Activated CD8-positive, alpha-beta T cell treated with anti-CD3 and anti-CD28 coated beads for 36 hours (primary cell): ENCODE data around the gene HK1. TPM values are rescaled to one million over a fixed set of nuclear protein-coding genes. Genes with fewer than 3 reads are reported as not detected.
"Not testable (repeated sequence)": the region's sequence is repeated elsewhere in the genome, so short reads cannot be mapped to it uniquely, and the experiment has no call there.

Source experiments
- ATAC-seq: fragments of 200-7000 bp; cut with Tn5 transposase; one replicate; pipeline ENCODE4 v1.10.0; 2021; ENCODE audit warnings: mild to moderate bottlenecking, moderate library complexity
- CTCF ChIA-PET: fragments of 350-600 bp; sonication (Branson Sonifier 250); formaldehyde crosslinking; loops from one replicate; lab custom pipeline; 2021; ENCODE audit warnings: antibody characterized with exemption; lab: Charles Lee
- POLR2A ChIA-PET: fragments of 350-600 bp; sonication (Branson Sonifier 250); formaldehyde crosslinking; loops from one replicate; lab custom pipeline; 2021; ENCODE audit warnings: antibody characterized with exemption; lab: Charles Lee
- DNase-seq: peaks from one replicate; pipeline ENCODE4 v3.0.0-alpha.2; 2020
- H3K27ac Mint-ChIP-seq: one replicate; pipeline ENCODE4 v1.8.0; 2021; ENCODE audit warnings: mild to moderate bottlenecking, mixed read lengths
- H3K27me3 Mint-ChIP-seq: one replicate; pipeline ENCODE4 v1.8.0; 2021; ENCODE audit warnings: mixed read lengths
- H3K36me3 Mint-ChIP-seq: one replicate; pipeline ENCODE4 v1.8.0; 2021; ENCODE audit warnings: low read depth, mixed read lengths
- H3K4me1 Mint-ChIP-seq: one replicate; pipeline ENCODE4 v1.8.0; 2021; ENCODE audit warnings: low read depth, mixed read lengths
- H3K4me3 Mint-ChIP-seq: one replicate; pipeline ENCODE4 v1.8.0; 2021; ENCODE audit warnings: mild to moderate bottlenecking, moderate library complexity, mixed read lengths
- H3K9me3 Mint-ChIP-seq: one replicate; pipeline ENCODE4 v1.8.0; 2021; ENCODE audit warnings: mixed read lengths
- intact Hi-C: fragments of 100-400 bp; cut with micrococcal nuclease; formaldehyde crosslinking; loops from one replicate; pipeline ENCODE4 v1.10.0; 2022
- total RNA-seq, 2 experiments: library from RNA; stranded (reverse); gene quantifications; one replicate each; pipeline ENCODE4 v1.2.3, GENCODE V29; 2021
- TF ChIP-seq, protein P1 (sequence below): fragments of 200-600 bp; IDR thresholded peaks from one replicate; pipeline ENCODE4 v1.8.0; 2022; ENCODE audit warnings: antibody characterized with exemption, mild to moderate bottlenecking

The HK1 gene
- total RNA-seq, 2 experiments from 2014 or later: 314 to 325 TPM

DNA sequence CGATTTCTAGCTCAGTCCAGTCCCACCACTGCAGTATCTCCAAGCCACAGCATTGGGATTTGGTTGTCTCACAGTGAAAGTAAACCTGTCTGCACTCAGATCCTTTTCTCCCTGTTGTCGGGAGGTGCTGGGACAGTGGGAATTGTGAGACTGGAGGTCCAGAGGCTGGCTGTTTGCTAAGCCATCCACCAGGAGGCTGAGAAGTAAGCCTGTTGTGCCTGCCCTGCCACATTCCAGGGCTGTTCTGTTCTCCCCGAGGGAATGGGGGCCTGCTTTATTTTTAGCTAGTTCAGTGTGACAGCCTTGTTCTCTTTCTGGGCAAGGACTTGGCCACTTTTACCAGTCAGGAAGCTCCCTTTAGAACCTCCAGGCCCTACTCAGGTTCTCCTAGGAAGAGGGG, 54.9 kb downstream of the HK1 start:
- no peak for ATAC-seq
- Mint-ChIP-seq H3K27me3 (no peaks in the 10 kb centered on the region), H3K36me3 (peaks cover 48% of the 10 kb centered on the region), H3K4me1 (peaks cover 58% of the 10 kb centered on the region), H3K27ac (no peak overlapping the region), H3K9me3 (no peaks in the 10 kb centered on the region), H3K4me3 (no peak overlapping the region)
- DNase-seq: no peak
- intact Hi-C loops: no loop called here
- ChIA-PET POLR2A (interaction anchor here (0.8 to 1.5 kb wide), 4 partner anchors 9 to 16 kb away, joined by 4 to 5 read pairs (median 4); no protein-coding TSS in a partner anchor), CTCF (no interaction called here)
- TF ChIP-seq, protein P1, sequence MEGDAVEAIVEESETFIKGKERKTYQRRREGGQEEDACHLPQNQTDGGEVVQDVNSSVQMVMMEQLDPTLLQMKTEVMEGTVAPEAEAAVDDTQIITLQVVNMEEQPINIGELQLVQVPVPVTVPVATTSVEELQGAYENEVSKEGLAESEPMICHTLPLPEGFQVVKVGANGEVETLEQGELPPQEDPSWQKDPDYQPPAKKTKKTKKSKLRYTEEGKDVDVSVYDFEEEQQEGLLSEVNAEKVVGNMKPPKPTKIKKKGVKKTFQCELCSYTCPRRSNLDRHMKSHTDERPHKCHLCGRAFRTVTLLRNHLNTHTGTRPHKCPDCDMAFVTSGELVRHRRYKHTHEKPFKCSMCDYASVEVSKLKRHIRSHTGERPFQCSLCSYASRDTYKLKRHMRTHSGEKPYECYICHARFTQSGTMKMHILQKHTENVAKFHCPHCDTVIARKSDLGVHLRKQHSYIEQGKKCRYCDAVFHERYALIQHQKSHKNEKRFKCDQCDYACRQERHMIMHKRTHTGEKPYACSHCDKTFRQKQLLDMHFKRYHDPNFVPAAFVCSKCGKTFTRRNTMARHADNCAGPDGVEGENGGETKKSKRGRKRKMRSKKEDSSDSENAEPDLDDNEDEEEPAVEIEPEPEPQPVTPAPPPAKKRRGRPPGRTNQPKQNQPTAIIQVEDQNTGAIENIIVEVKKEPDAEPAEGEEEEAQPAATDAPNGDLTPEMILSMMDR: no peak

DNA sequence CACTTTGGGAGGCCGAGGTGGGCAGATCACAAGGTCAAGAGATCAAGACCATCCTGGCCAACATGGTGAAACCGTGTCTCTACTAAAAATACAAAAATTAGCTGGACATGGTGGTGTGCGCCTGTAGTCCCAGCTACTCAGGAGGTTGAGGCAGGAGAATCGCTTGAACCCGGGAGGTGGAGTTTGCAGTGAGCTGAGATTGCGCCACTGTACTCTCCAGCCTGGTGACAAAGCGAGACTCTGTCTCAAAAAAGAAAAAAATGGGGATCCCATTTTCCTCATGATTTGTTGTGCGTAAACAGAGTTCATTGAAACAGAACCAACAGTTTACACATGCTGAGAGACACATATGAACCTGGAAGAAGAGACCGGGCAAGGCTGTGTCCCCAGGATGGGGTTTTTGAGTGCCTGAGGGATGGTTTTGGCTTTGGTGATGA, 55.6 kb downstream of the HK1 start:
- H3K9me3 Mint-ChIP-seq, CTCF ChIA-PET, ATAC-seq, H3K4me3 Mint-ChIP-seq, intact Hi-C loops, DNase-seq, H3K27me3 Mint-ChIP-seq: not testable (repeated sequence)
- Mint-ChIP-seq H3K4me1 (peaks cover 57% of the 10 kb centered on the region), H3K36me3 (peaks cover 48% of the 10 kb centered on the region), H3K27ac (peak overlapping the region; percentile 84)
- POLR2A ChIA-PET: interaction anchor here (0.8 to 1.5 kb wide), 4 partner anchors 9 to 16 kb away, joined by 4 to 5 read pairs (median 4); no protein-coding TSS in a partner anchor

DNA sequence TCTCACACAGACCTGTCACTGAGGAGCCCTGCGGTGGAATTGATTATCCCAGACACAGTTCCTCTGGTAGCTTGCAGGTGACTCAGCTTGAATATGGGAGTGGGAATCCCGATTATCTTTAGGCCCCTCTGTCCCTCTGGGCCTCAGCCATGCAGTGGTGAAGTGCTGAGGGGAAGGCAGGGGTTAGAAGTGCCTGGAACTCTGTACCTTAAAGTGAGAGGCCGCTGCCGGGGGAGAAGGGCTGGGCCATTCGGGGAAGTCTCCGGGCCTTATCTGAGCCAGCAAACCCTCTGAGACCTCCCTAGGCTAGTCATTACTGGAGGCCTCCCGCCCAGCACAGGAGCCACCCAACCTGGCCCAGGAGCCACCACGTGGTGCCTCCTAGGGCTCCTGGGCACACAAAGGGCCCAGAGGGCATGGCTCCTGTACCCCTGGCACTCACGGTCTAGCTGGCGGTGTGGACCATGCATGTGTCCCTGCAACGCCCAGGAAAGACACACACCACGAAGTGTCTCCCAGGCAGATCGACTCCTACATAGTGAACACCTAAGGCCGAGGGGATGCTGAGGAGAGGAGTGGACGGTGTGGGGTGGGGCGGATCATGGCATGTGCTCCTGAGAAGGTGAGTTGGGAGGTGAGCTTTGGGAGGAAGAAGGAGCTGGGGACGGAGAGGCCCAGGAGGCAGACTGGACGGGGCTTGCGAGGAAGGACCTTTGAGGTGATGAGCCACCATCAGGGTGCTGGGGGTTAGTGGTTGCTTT, 56.2 kb downstream of the HK1 start:
- Mint-ChIP-seq H3K36me3 (peaks cover 44% of the 10 kb centered on the region), H3K4me1 (peaks cover 58% of the 10 kb centered on the region), H3K27me3 (no peaks in the 10 kb centered on the region), H3K9me3 (no peaks in the 10 kb centered on the region), H3K27ac (peak overlapping the region; percentile 84), H3K4me3 (peak overlapping the region; percentile 64)
- ATAC-seq (peak; percentile 28), DNase-seq (no peak)
- intact Hi-C loops: no loop called here
- ChIA-PET POLR2A (interaction anchor here (0.6 to 1.5 kb wide), 4 partner anchors 11 to 82 kb away, joined by 3 to 7 read pairs (median 4); partner anchors contain the start of gene TACR2), CTCF (interaction anchor here (1.7 kb wide), 1 partner anchor 74 kb away, joined by 3 read pairs; no protein-coding TSS in a partner anchor)
- TF ChIP-seq, protein P1: no peak

DNA sequence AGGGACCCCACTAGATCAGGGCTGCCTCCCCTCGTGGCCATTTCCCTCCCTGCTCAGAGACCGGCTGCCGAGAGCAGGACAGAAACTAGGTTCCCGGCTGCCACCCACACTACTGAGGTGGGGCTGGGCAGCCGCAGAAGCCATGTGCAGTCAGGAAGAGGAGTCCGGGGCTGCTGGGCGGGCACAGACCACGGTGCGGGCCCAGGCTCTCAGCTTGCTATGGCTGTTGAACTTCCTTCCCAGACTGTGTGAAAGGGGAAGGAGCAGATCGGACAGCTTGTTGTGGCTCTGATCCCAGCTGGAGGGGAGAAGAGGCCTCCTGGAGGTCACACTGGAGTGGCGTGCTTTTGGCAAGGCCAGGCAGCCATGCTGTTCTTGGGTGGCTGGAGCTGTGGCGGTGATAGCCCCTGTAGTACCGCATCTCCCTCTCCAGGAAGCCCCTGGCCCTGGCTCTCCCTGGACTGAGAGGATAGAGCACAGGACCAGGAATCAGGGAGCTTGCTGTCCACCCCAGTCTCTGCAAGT, 56.8 kb downstream of the HK1 start:
- Mint-ChIP-seq H3K4me3 (peak overlapping the region; percentile 64), H3K4me1 (peaks cover 60% of the 10 kb centered on the region), H3K27me3 (no peaks in the 10 kb centered on the region), H3K36me3 (peaks cover 45% of the 10 kb centered on the region), H3K9me3 (no peaks in the 10 kb centered on the region), H3K27ac (peak overlapping the region; percentile 84)
- intact Hi-C loops: no loop called here
- POLR2A ChIA-PET: interaction anchor here (0.6 to 1.3 kb wide), 3 partner anchors 15 to 82 kb away, joined by 3 to 7 read pairs (median 4); partner anchors contain the start of gene TACR2
- peak; percentile 78 for ATAC-seq
- DNase-seq: peak; percentile 54
- TF ChIP-seq, protein P1: no peak
- CTCF ChIA-PET: interaction anchor here (1.7 kb wide), 1 partner anchor 73 kb away, joined by 3 read pairs; no protein-coding TSS in a partner anchor

DNA sequence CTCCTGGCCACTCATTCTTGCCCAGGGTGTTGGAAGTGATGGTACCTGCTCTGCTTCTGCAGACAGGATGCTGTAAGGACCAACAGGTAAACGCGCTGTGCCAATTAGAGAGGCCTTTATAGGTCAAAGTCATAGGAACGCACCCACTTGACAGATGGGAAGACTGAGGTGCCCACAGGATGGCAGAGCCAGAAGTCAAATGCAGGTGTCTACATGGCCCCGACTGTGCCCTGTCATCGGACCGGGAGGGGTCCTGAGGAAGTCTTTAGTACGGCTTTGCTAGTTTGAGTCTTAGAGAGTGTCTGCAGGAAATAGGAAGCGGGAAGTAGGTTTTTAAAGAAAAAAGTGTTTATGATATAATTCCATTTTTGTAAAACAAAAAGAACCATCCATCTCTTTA, 57.3 kb downstream of the HK1 start:
- CTCF ChIA-PET: interaction anchor here (1.7 kb wide), 1 partner anchor 73 kb away, joined by 3 read pairs; no protein-coding TSS in a partner anchor
- POLR2A ChIA-PET: interaction anchor here (1.2 kb wide), 1 partner anchor 15 kb away, joined by 7 read pairs; no protein-coding TSS in a partner anchor
- no peaks in the 10 kb centered on the region for H3K27me3 Mint-ChIP-seq
- ATAC-seq (no peak), DNase-seq (no peak)
- peaks cover 41% of the 10 kb centered on the region for H3K36me3 Mint-ChIP-seq
- intact Hi-C loops: no loop called here
- H3K9me3 Mint-ChIP-seq: no peaks in the 10 kb centered on the region
- TF ChIP-seq, protein P1: no peak
- H3K4me1 Mint-ChIP-seq: peaks cover 61% of the 10 kb centered on the region
- H3K27ac Mint-ChIP-seq: no peak overlapping the region
- H3K4me3 Mint-ChIP-seq: no peak overlapping the region
